GOT3 (cell line): Measurements from ENCODE around the gene FMNL3.

Experiments
- DNase-seq: peaks from one replicate; lab custom pipeline; 2025; ENCODE audit warnings: mixed read lengths; lab: John Stamatoyannopoulos, UW

FMNL3 gene

GRCh38 chr12:49708851-49709250 lies 1.6 kb upstream of the FMNL3 start:
- no peak for DNase-seq

- DNase-seq: no peak
Observed at GRCh38 chr12:49707812-49708147, 575 bp upstream of the FMNL3 start.

- no peak for DNase-seq
Observed at GRCh38 chr12:49706351-49707127, 666 bp downstream of the FMNL3 start.

- DNase-seq: no peak
Observed at GRCh38 chr12:49705479-49706134, 1.6 kb downstream of the FMNL3 start.

- no peak for DNase-seq
Observed at GRCh38 chr12:49703647-49704137, 3.5 kb downstream of the FMNL3 start.

- no peak for DNase-seq
Observed at GRCh38 chr12:49702676-49703215, 4.5 kb downstream of the FMNL3 start.

- DNase-seq: no peak
Observed at GRCh38 chr12:49702009-49702408, 5.2 kb downstream of the FMNL3 start.

- no peak for DNase-seq
Observed at GRCh38 chr12:49698619-49699545, 8.3 kb downstream of the FMNL3 start.

- no peak for DNase-seq
Observed at GRCh38 chr12:49697808-49698207, 9.4 kb downstream of the FMNL3 start.

- no peak for DNase-seq
Observed at GRCh38 chr12:49696723-49697122, 10.5 kb downstream of the FMNL3 start.

- DNase-seq: no peak
Observed at GRCh38 chr12:49693931-49694444, 13.2 kb downstream of the FMNL3 start.

GRCh38 chr12:49692851-49693250 lies 14.4 kb downstream of the FMNL3 start:
- no peak for DNase-seq

GRCh38 chr12:49689785-49690184 lies 17.4 kb downstream of the FMNL3 start:
- DNase-seq: no peak

- DNase-seq: no peak
Observed at GRCh38 chr12:49689237-49689636, 18.0 kb downstream of the FMNL3 start.

GRCh38 chr12:49687941-49688340 lies 19.3 kb downstream of the FMNL3 start:
- DNase-seq: no peak

- no peak for DNase-seq
Observed at GRCh38 chr12:49684310-49684854, 22.8 kb downstream of the FMNL3 start.

GRCh38 chr12:49683599-49684309 lies 23.5 kb downstream of the FMNL3 start:
- no peak for DNase-seq

- no peak for DNase-seq
Observed at GRCh38 chr12:49680075-49680474, 27.1 kb downstream of the FMNL3 start.

- no peak for DNase-seq
Observed at GRCh38 chr12:49678711-49679110, 28.5 kb downstream of the FMNL3 start.

GRCh38 chr12:49675137-49675536 lies 32.1 kb downstream of the FMNL3 start:
- no peak for DNase-seq
